ENCODE results near the gene SPR. TPM values are rescaled to one million over a fixed set of nuclear protein-coding genes. Genes with fewer than 3 reads are reported as not detected.

The SPR gene
- total RNA-seq, 4 donors from 2014 or later, result 8.0 to 20.3 (median 15.0) TPM

DNA sequence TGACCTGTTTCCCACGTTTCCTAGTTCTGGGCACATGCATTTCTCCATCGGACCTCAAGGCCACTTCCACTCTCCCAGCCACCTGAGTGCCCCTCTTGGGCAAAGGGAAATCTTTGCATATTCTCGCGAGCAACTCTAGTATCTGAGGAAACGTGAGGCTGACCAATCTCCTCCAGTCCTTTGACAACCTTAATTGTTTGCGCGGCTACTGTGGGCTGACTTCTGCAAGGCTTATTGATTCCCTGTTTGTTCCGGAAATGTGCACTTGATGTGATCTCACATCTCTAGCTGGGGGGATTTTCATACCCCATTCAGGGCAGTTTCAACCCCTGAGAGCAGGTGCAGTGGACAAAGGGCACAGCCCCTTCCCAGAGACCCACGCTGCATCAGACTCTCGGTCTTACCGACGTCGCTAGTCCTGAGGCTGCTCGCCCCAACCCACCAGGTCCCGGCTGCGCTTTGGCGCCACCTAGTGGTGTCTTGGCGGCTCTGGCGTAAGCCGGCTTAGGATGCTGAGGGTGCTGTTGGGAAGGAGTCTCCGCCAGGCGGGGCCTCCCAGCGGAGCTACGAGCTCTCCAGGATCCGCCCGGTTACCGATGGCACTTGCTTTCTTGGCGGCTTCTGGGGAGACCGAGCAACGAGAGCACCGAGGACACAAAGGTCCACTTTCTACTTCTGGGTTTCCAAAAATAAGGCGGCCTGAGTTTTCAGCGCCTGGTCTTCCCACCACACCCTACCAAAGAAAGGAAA is 24.8 kb upstream of the SPR start:
- TF ChIP-seq, protein P1, sequence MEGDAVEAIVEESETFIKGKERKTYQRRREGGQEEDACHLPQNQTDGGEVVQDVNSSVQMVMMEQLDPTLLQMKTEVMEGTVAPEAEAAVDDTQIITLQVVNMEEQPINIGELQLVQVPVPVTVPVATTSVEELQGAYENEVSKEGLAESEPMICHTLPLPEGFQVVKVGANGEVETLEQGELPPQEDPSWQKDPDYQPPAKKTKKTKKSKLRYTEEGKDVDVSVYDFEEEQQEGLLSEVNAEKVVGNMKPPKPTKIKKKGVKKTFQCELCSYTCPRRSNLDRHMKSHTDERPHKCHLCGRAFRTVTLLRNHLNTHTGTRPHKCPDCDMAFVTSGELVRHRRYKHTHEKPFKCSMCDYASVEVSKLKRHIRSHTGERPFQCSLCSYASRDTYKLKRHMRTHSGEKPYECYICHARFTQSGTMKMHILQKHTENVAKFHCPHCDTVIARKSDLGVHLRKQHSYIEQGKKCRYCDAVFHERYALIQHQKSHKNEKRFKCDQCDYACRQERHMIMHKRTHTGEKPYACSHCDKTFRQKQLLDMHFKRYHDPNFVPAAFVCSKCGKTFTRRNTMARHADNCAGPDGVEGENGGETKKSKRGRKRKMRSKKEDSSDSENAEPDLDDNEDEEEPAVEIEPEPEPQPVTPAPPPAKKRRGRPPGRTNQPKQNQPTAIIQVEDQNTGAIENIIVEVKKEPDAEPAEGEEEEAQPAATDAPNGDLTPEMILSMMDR (IDR thresholded peaks at IDR 0.05), result peak in 1 of 3 donors; percentile 86
- TF ChIP-seq POLR2A (IDR thresholded peaks at IDR 0.05), result no peak
- H3K4me3 ChIP-seq (ENCODE audit: low read depth, poor library complexity, severe bottlenecking), result no peak overlapping the region
- WGBS, 2 donors, result 6 to 12% methylated on average over 31 of the region's 33 CpGs
- DNase-seq (ENCODE audit: low spot score in 2 of 2), result peak; percentile 78 to 97
- intact Hi-C loops (cut with DNase I; ENCODE audit: low total_unique reads), result loop anchor here (5.0 kb wide), 1 partner anchor 90 kb away; no protein-coding TSS in a partner anchor

DNA sequence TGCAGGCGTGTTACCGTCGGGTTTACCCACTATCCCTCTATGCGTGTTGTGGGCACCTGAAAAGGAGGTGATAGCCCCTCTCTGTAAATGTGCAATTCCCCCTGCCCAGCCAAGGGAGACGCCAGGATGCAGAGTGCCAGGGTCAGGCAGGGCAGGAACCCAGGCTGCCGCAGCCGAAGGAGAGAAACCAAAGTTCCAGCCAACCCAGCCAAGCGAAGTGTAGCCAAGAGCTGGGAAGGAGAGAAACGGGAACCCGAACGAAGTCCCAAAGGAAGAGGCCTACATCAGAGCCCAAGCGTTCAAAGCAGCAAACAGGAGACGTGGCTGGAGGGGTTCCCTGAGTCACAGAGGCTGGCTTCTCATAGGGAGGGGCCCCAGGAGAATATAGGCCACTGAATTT is 24.2 kb upstream of the SPR start:
- 44 to 46% methylated on average over 13 of the region's 13 CpGs for WGBS, 2 donors
- TF ChIP-seq, protein P1 (IDR thresholded peaks at IDR 0.05), result no peak
- no peak for TF ChIP-seq POLR2A (IDR thresholded peaks at IDR 0.05)
- no peak for DNase-seq (ENCODE audit: low spot score in 2 of 2)
- no peak overlapping the region for H3K4me3 ChIP-seq (ENCODE audit: low read depth, poor library complexity, severe bottlenecking)
- intact Hi-C loops (cut with DNase I; ENCODE audit: low total_unique reads), result loop anchor here (5.0 kb wide), 1 partner anchor 91 kb away; no protein-coding TSS in a partner anchor

DNA sequence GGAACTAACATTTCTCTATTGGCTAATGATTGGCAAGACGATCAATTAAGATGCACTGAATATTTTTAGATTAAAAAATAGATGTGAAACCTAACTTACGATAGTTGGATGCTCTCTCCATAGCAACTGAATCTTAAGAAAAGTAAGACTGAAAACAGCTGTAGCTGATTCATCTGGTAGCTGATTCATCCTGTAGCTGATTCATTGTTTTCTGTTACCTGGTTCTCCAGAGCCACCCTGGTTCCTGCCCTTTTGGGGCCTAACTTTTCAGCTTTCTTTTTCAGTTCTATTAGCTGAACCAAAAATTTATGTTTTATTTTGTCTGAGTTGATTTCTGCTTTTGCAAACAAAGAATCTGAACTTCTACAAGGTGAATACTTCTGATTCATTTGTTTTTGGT is 22.7 kb upstream of the SPR start:
- TF ChIP-seq, protein P1 (IDR thresholded peaks at IDR 0.05), result no peak
- no peak for TF ChIP-seq POLR2A (IDR thresholded peaks at IDR 0.05)
- intact Hi-C loops (cut with DNase I; ENCODE audit: low total_unique reads), result loop anchor here (5.0 kb wide), 1 partner anchor 92 kb away; no protein-coding TSS in a partner anchor
- WGBS, 2 donors, result 32 to 49% methylated on average over 2 of the region's 2 CpGs
- H3K4me3 ChIP-seq (ENCODE audit: low read depth, poor library complexity, severe bottlenecking), result no peak overlapping the region
- no peak for DNase-seq (ENCODE audit: low spot score in 2 of 2)

DNA sequence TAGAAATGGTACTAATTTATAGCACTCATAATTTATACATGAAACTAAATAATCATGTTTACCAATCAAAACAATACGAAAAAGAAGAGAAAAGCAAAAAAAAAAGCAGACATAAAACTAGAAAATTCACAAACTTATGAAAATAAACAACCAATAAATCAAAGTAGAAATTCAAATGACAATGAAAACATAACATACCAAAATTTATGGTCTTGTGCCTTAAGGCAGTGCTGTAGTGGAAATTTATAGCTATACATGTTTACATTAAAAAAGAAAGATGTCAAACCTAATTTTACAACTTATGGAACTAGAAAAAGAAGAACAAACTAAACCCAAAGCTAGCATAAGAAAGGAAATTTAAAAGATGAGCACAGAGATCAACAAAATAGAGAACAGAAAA is 16.1 kb upstream of the SPR start:
- no peak for DNase-seq (ENCODE audit: low spot score in 2 of 2)
- 21 to 27% methylated on average over 1 of the region's 1 CpG for WGBS, 2 donors
- no peak overlapping the region for H3K4me3 ChIP-seq (ENCODE audit: low read depth, poor library complexity, severe bottlenecking)
- intact Hi-C loops (cut with DNase I; ENCODE audit: low total_unique reads), result no loop called here
- TF ChIP-seq POLR2A (IDR thresholded peaks at IDR 0.05), result no peak
- TF ChIP-seq, protein P1 (IDR thresholded peaks at IDR 0.05), result no peak

DNA sequence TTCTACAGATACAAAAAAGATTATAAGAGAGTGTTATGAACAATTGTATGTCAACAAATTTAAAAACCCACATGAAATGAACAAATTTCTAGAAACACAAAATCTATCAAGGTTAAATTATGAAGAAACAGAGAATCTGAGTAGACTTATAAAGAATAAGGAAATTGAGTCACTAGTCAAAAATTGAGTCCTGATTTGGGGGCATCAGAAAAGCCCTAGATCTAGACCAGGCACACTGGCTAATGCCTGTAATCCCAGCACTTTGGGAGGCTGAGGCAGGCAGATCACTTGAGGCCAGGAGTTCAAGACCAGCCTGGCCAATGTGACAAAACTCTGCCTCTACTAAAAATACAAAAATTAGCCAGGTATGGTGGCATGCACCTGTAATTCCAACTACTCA is 15.3 kb upstream of the SPR start:
- no peak for DNase-seq (ENCODE audit: low spot score in 2 of 2)
- intact Hi-C loops (cut with DNase I; ENCODE audit: low total_unique reads), result no loop called here
- no peak overlapping the region for H3K4me3 ChIP-seq (ENCODE audit: low read depth, poor library complexity, severe bottlenecking)
- TF ChIP-seq, protein P1 (IDR thresholded peaks at IDR 0.05), result no peak
- no peak for TF ChIP-seq POLR2A (IDR thresholded peaks at IDR 0.05)
